HepG2 (cell line): ENCODE data around the gene SUN5. TPM values are rescaled to one million over a fixed set of nuclear protein-coding genes. Genes with fewer than 3 reads are reported as not detected.

Experiments used
- BHLHE40 ChIP-seq: IDR thresholded peaks from 2 replicates; pipeline ENCODE4 v1.6.1; 2011; ENCODE audit warnings: low read length, improper control_type of control experiment
- FOXA1 ChIP-seq, 2 experiments: fragments of 450-650 bp in 1 of 2; sonication (generic) in 1 of 2; formaldehyde crosslinking in 1 of 2; IDR thresholded peaks; 2 replicates each; pipeline versions ENCODE4 v1.4.0 to v1.6.1; 2016 to 2020; ENCODE audit warnings: missing genetic modification reagents in 1 of 2
- FOXC1 ChIP-seq: sonication (generic); formaldehyde crosslinking; IDR thresholded peaks from 2 replicates; pipeline ENCODE4 v1.8.0; 2022; ENCODE audit warnings: mild to moderate bottlenecking, missing genetic modification reagents, borderline replicate concordance
- MAX ChIP-seq: IDR thresholded peaks from 2 replicates; pipeline ENCODE4 v1.6.1; 2012; ENCODE audit warnings: inconsistent platforms
- MLX ChIP-seq: IDR thresholded peaks from 2 replicates; pipeline ENCODE4 v1.6.1; 2016
- NAIF1 ChIP-seq: sonication (generic); formaldehyde crosslinking; IDR thresholded peaks from 2 replicates; pipeline ENCODE4 v1.5.0; 2020; ENCODE audit warnings: mild to moderate bottlenecking, missing genetic modification reagents, borderline replicate concordance
- RBFOX2 ChIP-seq: fragments of 200-400 bp; formaldehyde crosslinking; IDR thresholded peaks from 2 replicates; pipeline ENCODE4 v1.6.1; 2017; ENCODE audit warnings: low read depth, mild to moderate bottlenecking, low read length
- RNF219 ChIP-seq: sonication (generic); formaldehyde crosslinking; IDR thresholded peaks from 2 replicates; pipeline ENCODE4 v1.5.0; 2020; ENCODE audit warnings: mild to moderate bottlenecking, missing genetic modification reagents
- RXRA ChIP-seq: sonication (generic); formaldehyde crosslinking; IDR thresholded peaks from 2 replicates; pipeline ENCODE4 v1.5.1; 2020; ENCODE audit warnings: missing genetic modification reagents
- SOX13 ChIP-seq, 3 experiments: fragments of 450-650 bp in 1 of 3; sonication (generic) in 1 of 3; formaldehyde crosslinking in 1 of 3; IDR thresholded peaks in 2 of 3; conservative IDR thresholded peaks in 1 of 3; 2 replicates each; pipeline versions ENCODE4 v1.5.0 to v1.6.1; 2016 to 2020; ENCODE audit warnings: antibody characterized with exemption in 1 of 3, mild to moderate bottlenecking in 1 of 3, missing compliant biosample characterization in 1 of 3, missing genetic modification reagents in 1 of 3, moderate library complexity in 1 of 3
- SRF ChIP-seq: IDR thresholded peaks from 2 replicates; pipeline ENCODE4 v1.6.1; 2011; ENCODE audit warnings: mild to moderate bottlenecking, low read depth, low read length, moderate library complexity
- STAT5B ChIP-seq: sonication (generic); formaldehyde crosslinking; IDR thresholded peaks from 2 replicates; pipeline ENCODE4 v1.4.0; 2020; ENCODE audit warnings: missing genetic modification reagents
- ZBTB4 ChIP-seq: sonication (generic); formaldehyde crosslinking; IDR thresholded peaks from 2 replicates; pipeline ENCODE4 v1.4.0; 2020; ENCODE audit warnings: missing genetic modification reagents, mild to moderate bottlenecking, borderline replicate concordance
- ZMYM4 ChIP-seq: sonication (generic); formaldehyde crosslinking; IDR thresholded peaks from 2 replicates; pipeline ENCODE4 v1.8.1; 2023; ENCODE audit warnings: mild to moderate bottlenecking, missing genetic modification reagents
- ZNF121 ChIP-seq: sonication (generic); formaldehyde crosslinking; IDR thresholded peaks from 2 replicates; pipeline ENCODE4 v1.5.0; 2020; ENCODE audit warnings: mild to moderate bottlenecking, missing genetic modification reagents
- ZNF367 ChIP-seq: sonication (generic); formaldehyde crosslinking; IDR thresholded peaks from 2 replicates; pipeline ENCODE4 v1.4.0; 2020; ENCODE audit warnings: missing genetic modification reagents, borderline replicate concordance
- ZNF598 ChIP-seq: sonication (generic); formaldehyde crosslinking; IDR thresholded peaks from 2 replicates; pipeline ENCODE4 v1.5.1; 2020; ENCODE audit warnings: mild to moderate bottlenecking, missing genetic modification reagents, borderline replicate concordance
- ZNF605 ChIP-seq: sonication (generic); formaldehyde crosslinking; IDR thresholded peaks from 2 replicates; pipeline ENCODE4 v1.8.0; 2022; ENCODE audit warnings: mild to moderate bottlenecking, missing genetic modification reagents
- ZNF652 ChIP-seq: IDR thresholded peaks from 2 replicates; pipeline ENCODE4 v1.6.1; 2016; ENCODE audit warnings: low read depth, borderline replicate concordance
- ZNF788 ChIP-seq: sonication (generic); formaldehyde crosslinking; IDR thresholded peaks from 2 replicates; pipeline ENCODE4 v1.5.0; 2020; ENCODE audit warnings: mild to moderate bottlenecking, missing genetic modification reagents, borderline replicate concordance
- ZNF792 ChIP-seq: IDR thresholded peaks from 2 replicates; pipeline ENCODE4 v1.6.1; 2016
- ZSCAN21 ChIP-seq: sonication (generic); formaldehyde crosslinking; IDR thresholded peaks from 2 replicates; pipeline ENCODE4 v1.8.0; 2022; ENCODE audit warnings: mild to moderate bottlenecking, missing genetic modification reagents, moderate library complexity, borderline replicate concordance
- polyA plus RNA-seq, 8 experiments: library from polyadenylated mRNA; depleted of rRNA in 3 of 8; stranded (reverse) in 7 of 8; unstranded in 1 of 8; fragments of >200 nt; fragmentation: Illumina TruSeq in 4 of 8; extraction: Trizol in 4 of 8; gene quantifications; 2 replicates each; pipeline versions ENCODE4 v1.2.1 to v1.2.3, GENCODE V29; 2011 to 2016; ENCODE audit warnings: low read depth in 4 of 8, missing spikeins in 1 of 8, mixed read lengths in 1 of 8; ENCODE audit not compliant: insufficient read depth in 1 of 8
- total RNA-seq, 5 experiments: library from RNA; depleted of rRNA; stranded (reverse); fragments of >200 nt; fragmentation: Illumina TruSeq; extraction: Trizol; gene quantifications; 2 replicates each; pipeline ENCODE4 v1.2.3, GENCODE V29; 2016; ENCODE audit warnings: low read depth in 1 of 5

Gene SUN5
- total and polyA plus RNA-seq, 2 of the 13 experiments (the other 11 are each of a cell fraction or from before 2014, with no cell fraction given): not detected

GRCh38 chr20:33005908-33006775 lies 1.9 kb upstream of the SUN5 start (continued):
- TF ChIP-seq FOXC1 (CRISPR knock-in tag): peak; percentile 64; the same call in 1 of the 2 replicates
- 0 out of 2 replicates have a peak, but pooled peaks have one; percentile 26 for TF ChIP-seq BHLHE40
- peak; percentile 92 for TF ChIP-seq MLX (CRISPR knock-in tag)
- TF ChIP-seq ZNF605 (CRISPR knock-in tag): peak; percentile 96
- TF ChIP-seq MAX: peak; percentile 91
- TF ChIP-seq RBFOX2: peak; percentile 72
- TF ChIP-seq ZMYM4 (CRISPR knock-in tag): peak; percentile 91
- peak; percentile 67; the same call in 1 of the 2 replicates for TF ChIP-seq ZNF598 (CRISPR knock-in tag)
- TF ChIP-seq NAIF1 (CRISPR knock-in tag): no peak
- peak; percentile 28; the same call in 1 of the 2 replicates for TF ChIP-seq ZNF652 (CRISPR knock-in tag)
- TF ChIP-seq RXRA (CRISPR knock-in tag): peak; percentile 82
- TF ChIP-seq FOXA1 (IDR thresholded peaks at IDR 0.05): no peak
- peak; percentile 99 for TF ChIP-seq FOXA1 (CRISPR knock-in tag; IDR thresholded peaks at IDR 0.05)
- peak; percentile 99 for TF ChIP-seq ZNF788
- TF ChIP-seq RNF219 (CRISPR knock-in tag): 0 out of 2 replicates have a peak, but pooled peaks have one; percentile 14
- no peak for TF ChIP-seq ZBTB4 (CRISPR knock-in tag)
- TF ChIP-seq ZNF367 (CRISPR knock-in tag): no peak
- no peak; the same call in none of the 2 replicates for TF ChIP-seq ZNF121 (CRISPR knock-in tag)
- TF ChIP-seq STAT5B (CRISPR knock-in tag): no peak
- peak; percentile 95; the same call in 1 of the 2 replicates for TF ChIP-seq ZNF792 (CRISPR knock-in tag)
- TF ChIP-seq SRF: 0 out of 2 replicates have a peak, but pooled peaks have one; percentile 31
- peak; percentile 94 for TF ChIP-seq ZSCAN21 (CRISPR knock-in tag)
- peak; percentile 76; the same call in 1 of the 2 replicates for TF ChIP-seq SOX13 (IDR thresholded peaks at IDR 0.05)
- peak in 1 of 2 experiments; percentile 94; a peak in 2 of 4 replicates for TF ChIP-seq SOX13 (CRISPR knock-in tag; conservative IDR thresholded peaks at IDR 0.05 in 1 of 2, IDR thresholded peaks at IDR 0.05 in 1 of 2)
